ENCODE data around the gene CARD18.

Gene CARD18

GRCh38 chr11:105177658-105178057, 38.1 kb upstream of the CARD18 start:
- Histone ChIP-seq H3K36me3 (replicated peaks; ENCODE audit: insufficient read depth, low read length) (no peaks in the 10 kb centered on the region), H3K9ac (ENCODE audit: low read length) (no peak overlapping the region), H3K27ac (ENCODE audit: low read length) (no peak overlapping the region), H3K4me2 (ENCODE audit: low read depth, low read length) (no peak overlapping the region), H3K79me2 (ENCODE audit: low read length) (no peaks in the 10 kb centered on the region), H3K4me3 (ENCODE audit: low read length) (no peak overlapping the region), H3K27me3 (replicated peaks; ENCODE audit: insufficient read depth, low read length) (no peaks in the 10 kb centered on the region), H2AFZ (ENCODE audit: low read length) (no peak overlapping the region), H3K9me2 (replicated peaks; ENCODE audit: insufficient read depth, low read length) (no peaks in the 10 kb centered on the region), H3F3A (ENCODE audit: insufficient read depth, low read length) (no peaks in the 10 kb centered on the region), H3K9me3 (replicated peaks; ENCODE audit: insufficient read depth, low read length) (no peaks in the 10 kb centered on the region), H3K4me1 (ENCODE audit: low read length) (no peaks in the 10 kb centered on the region), H4K20me1 (ENCODE audit: insufficient read depth, low read length) (no peaks in the 10 kb centered on the region)
- no peak for DNase-seq
- no peak for TF ChIP-seq EZH2 (optimal IDR thresholded peaks at IDR 0.05; ENCODE audit: low read depth, low read length)
- TF ChIP-seq, protein P1, sequence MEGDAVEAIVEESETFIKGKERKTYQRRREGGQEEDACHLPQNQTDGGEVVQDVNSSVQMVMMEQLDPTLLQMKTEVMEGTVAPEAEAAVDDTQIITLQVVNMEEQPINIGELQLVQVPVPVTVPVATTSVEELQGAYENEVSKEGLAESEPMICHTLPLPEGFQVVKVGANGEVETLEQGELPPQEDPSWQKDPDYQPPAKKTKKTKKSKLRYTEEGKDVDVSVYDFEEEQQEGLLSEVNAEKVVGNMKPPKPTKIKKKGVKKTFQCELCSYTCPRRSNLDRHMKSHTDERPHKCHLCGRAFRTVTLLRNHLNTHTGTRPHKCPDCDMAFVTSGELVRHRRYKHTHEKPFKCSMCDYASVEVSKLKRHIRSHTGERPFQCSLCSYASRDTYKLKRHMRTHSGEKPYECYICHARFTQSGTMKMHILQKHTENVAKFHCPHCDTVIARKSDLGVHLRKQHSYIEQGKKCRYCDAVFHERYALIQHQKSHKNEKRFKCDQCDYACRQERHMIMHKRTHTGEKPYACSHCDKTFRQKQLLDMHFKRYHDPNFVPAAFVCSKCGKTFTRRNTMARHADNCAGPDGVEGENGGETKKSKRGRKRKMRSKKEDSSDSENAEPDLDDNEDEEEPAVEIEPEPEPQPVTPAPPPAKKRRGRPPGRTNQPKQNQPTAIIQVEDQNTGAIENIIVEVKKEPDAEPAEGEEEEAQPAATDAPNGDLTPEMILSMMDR (IDR thresholded peaks at IDR 0.05; ENCODE audit: low read length), result no peak
- TF ChIP-seq EZH2phosphoT487 (IDR thresholded peaks at IDR 0.05; ENCODE audit: low read length), result no peak

DNA sequence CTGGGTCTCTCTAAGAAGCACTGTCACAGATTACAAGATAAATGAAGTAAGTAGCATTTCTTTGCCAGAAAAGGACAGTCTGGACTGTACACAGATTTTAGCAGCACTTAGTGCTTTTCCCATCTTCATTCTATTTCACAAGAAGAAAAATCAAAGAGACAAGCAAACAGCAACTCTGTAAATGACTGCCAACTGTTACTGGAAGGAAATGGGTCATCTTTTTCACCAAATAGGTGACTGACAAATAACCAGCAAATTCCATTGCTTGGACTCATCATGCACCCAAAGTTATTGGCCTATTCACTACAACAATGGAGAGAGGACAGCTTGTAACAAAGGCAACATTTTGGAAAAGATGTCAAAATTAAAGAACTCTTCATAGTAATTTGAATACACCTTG, 28.9 kb upstream of the CARD18 start:
- no peaks in the 10 kb centered on the region for H3K27me3 ChIP-seq (replicated peaks; ENCODE audit: insufficient read depth, low read length)
- H3K9me2 ChIP-seq (replicated peaks; ENCODE audit: insufficient read depth, low read length), result no peaks in the 10 kb centered on the region
- H3K36me3 ChIP-seq (replicated peaks; ENCODE audit: insufficient read depth, low read length), result no peaks in the 10 kb centered on the region
- H2AFZ ChIP-seq (ENCODE audit: low read length), result no peak overlapping the region
- TF ChIP-seq EZH2phosphoT487 (IDR thresholded peaks at IDR 0.05; ENCODE audit: low read length), result no peak
- no peak for TF ChIP-seq EZH2 (optimal IDR thresholded peaks at IDR 0.05; ENCODE audit: low read depth, low read length)
- TF ChIP-seq, protein P1 (IDR thresholded peaks at IDR 0.05; ENCODE audit: low read length), result no peak
- no peak overlapping the region for H3K4me3 ChIP-seq (ENCODE audit: low read length)
- H3K27ac ChIP-seq (ENCODE audit: low read length), result no peak overlapping the region
- H3K79me2 ChIP-seq (ENCODE audit: low read length), result no peaks in the 10 kb centered on the region
- no peaks in the 10 kb centered on the region for H4K20me1 ChIP-seq (ENCODE audit: insufficient read depth, low read length)
- no peak overlapping the region for H3K4me2 ChIP-seq (ENCODE audit: low read depth, low read length)
- no peak for DNase-seq
- no peaks in the 10 kb centered on the region for H3K4me1 ChIP-seq (ENCODE audit: low read length)
- no peaks in the 10 kb centered on the region for H3F3A ChIP-seq (ENCODE audit: insufficient read depth, low read length)
- no peaks in the 10 kb centered on the region for H3K9me3 ChIP-seq (replicated peaks; ENCODE audit: insufficient read depth, low read length)
- H3K9ac ChIP-seq (ENCODE audit: low read length), result no peak overlapping the region

DNA sequence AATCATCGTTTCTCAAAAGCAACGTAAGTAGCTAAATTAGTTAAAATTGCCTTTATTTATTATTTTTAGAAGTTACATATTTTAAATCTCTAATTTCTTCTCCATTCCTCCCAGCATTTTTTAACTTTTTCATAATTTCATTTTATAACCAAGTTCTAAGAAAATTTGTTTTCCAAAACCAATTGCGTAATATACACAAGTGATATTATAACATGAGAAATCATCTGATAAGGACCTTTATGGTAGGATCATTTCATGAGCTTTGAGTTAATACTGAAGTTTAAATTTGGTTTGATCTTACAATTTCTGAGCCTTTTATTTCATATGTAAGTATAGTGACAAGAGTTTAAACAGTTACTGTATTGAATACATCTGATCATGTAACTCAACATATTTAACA, 27.7 kb upstream of the CARD18 start:
- Histone ChIP-seq H3K4me2 (ENCODE audit: low read depth, low read length) (no peak overlapping the region), H3K27ac (ENCODE audit: low read length) (no peak overlapping the region), H3K36me3 (replicated peaks; ENCODE audit: insufficient read depth, low read length) (no peaks in the 10 kb centered on the region), H3K9me3 (replicated peaks; ENCODE audit: insufficient read depth, low read length) (no peaks in the 10 kb centered on the region), H3K9me2 (replicated peaks; ENCODE audit: insufficient read depth, low read length) (no peaks in the 10 kb centered on the region), H3K9ac (ENCODE audit: low read length) (no peak overlapping the region), H3F3A (ENCODE audit: insufficient read depth, low read length) (no peaks in the 10 kb centered on the region), H4K20me1 (ENCODE audit: insufficient read depth, low read length) (no peaks in the 10 kb centered on the region), H2AFZ (ENCODE audit: low read length) (no peak overlapping the region), H3K4me3 (ENCODE audit: low read length) (no peak overlapping the region), H3K4me1 (ENCODE audit: low read length) (no peaks in the 10 kb centered on the region), H3K79me2 (ENCODE audit: low read length) (no peaks in the 10 kb centered on the region), H3K27me3 (replicated peaks; ENCODE audit: insufficient read depth, low read length) (no peaks in the 10 kb centered on the region)
- TF ChIP-seq, protein P1 (IDR thresholded peaks at IDR 0.05; ENCODE audit: low read length), result no peak
- no peak for TF ChIP-seq EZH2 (optimal IDR thresholded peaks at IDR 0.05; ENCODE audit: low read depth, low read length)
- no peak for TF ChIP-seq EZH2phosphoT487 (IDR thresholded peaks at IDR 0.05; ENCODE audit: low read length)
- DNase-seq, result no peak
